Fibroblast of the conjunctiva (primary cell): ENCODE results near the gene SLC39A11.
A peak's percentile ranks its signal among the peaks of the same experiment; 100 is the strongest.
"Not testable (repeated sequence)": the region's sequence is repeated elsewhere in the genome, so short reads cannot be mapped to it uniquely, and the experiment has no call there.

Source experiments
- DNase-seq: peaks from one replicate; pipeline ENCODE4 v3.0.0-alpha.2; 2010; ENCODE audit warnings: low read depth

Gene SLC39A11, protein sequence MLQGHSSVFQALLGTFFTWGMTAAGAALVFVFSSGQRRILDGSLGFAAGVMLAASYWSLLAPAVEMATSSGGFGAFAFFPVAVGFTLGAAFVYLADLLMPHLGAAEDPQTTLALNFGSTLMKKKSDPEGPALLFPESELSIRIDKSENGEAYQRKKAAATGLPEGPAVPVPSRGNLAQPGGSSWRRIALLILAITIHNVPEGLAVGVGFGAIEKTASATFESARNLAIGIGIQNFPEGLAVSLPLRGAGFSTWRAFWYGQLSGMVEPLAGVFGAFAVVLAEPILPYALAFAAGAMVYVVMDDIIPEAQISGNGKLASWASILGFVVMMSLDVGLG

GRCh38 chr17:73092523-73093135 lies at the start of gene SLC39A11:
SLC39A11 (minus strand) TSS chr17:73092688; CDS start chr17:73088764, 3,924 bp downstream.
- peak; percentile 81 for DNase-seq

DNA sequence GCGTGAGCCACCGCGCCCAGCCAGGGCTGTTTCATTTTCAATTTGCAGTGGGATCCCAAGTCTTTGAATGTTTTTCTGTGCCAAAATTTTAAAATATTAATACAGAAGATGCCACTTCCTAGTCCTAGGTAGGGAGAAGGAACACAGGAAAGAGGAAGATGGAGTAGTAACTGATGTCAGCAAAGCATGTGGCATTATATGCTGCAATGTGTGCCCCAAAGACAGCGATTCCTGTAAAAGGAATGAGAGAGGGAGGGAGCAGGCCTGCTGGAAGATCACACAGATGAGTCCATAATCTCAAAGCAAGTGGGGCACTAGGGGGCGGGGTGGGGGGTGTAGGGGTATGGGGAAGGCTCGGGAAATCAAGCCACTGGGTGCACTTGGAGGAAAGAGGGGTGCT lies 48.9 kb upstream of the SLC39A11 start:
- no peak for DNase-seq

- no peak for DNase-seq
These were observed 48.1 kb upstream of the SLC39A11 start for GRCh38 chr17:73140566-73140965.

DNA sequence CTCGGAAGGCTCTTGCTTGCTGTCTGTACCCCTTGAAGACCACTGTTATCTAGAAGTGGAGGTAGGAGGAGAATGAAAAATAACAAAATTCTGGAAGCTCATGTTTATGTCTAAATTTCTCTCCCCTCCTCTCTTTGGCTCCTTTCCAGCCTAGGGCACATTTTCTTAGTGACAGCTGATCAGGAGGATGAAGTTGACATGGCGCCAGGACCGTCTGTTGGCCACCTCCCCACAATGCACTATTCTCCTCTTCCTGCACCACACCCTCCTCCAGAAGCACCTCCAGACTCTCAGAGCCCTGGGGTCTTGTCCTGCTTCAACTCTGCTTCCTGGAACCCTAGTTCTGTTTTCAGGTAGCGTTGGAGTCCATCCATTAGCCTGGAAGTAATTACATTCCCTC lies 46.8 kb upstream of the SLC39A11 start:
- DNase-seq, result no peak

DNA sequence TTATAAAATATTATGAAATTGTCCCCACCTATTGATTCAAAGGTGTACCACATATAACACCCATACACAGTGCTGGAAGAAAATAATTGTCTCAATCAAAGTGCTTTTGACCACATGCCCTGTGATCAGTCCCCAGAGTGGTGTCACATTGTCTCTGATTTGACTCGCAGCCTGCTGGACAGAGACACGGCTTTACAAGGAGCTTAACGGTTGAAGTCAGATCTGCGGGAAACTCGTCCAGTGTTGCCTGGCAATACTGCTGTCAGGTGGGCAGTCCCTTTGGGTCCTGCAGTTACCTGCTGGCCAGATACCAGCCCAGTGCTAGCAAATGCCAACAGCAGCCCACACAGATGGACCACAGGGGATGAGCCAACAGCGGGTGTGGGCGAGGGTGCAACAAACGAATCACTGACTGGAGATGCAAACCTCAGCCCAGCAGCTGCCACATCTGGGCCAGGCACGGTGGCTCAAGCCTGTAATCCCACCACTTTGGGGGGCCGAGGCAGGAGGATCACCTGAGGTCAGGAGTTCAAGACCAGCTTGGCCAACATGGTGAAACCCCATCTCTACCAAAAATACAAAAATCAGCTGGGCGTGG lies 46.2 kb upstream of the SLC39A11 start:
- DNase-seq, result no peak

DNA sequence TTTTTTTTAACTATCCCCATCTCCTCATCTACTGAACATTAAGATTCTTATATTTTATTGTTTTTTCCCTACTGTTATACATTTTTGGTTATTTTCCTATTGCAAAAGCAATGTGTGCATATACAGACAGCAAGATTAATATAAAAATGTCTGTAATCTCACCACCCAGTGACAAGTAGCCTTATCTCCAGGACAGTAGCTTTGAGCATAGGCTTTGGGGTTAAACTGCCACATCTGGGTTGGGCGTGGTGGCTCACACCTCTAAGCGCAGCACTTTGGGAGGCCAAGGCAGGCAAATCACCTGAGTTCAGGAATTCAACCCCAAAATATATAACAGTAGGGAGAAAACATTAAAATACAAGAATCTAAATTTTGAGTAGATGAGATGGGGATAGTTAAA lies 44.9 kb upstream of the SLC39A11 start:
- DNase-seq, result no peak

GRCh38 chr17:73135766-73136165 lies 43.3 kb upstream of the SLC39A11 start:
- no peak for DNase-seq

DNA sequence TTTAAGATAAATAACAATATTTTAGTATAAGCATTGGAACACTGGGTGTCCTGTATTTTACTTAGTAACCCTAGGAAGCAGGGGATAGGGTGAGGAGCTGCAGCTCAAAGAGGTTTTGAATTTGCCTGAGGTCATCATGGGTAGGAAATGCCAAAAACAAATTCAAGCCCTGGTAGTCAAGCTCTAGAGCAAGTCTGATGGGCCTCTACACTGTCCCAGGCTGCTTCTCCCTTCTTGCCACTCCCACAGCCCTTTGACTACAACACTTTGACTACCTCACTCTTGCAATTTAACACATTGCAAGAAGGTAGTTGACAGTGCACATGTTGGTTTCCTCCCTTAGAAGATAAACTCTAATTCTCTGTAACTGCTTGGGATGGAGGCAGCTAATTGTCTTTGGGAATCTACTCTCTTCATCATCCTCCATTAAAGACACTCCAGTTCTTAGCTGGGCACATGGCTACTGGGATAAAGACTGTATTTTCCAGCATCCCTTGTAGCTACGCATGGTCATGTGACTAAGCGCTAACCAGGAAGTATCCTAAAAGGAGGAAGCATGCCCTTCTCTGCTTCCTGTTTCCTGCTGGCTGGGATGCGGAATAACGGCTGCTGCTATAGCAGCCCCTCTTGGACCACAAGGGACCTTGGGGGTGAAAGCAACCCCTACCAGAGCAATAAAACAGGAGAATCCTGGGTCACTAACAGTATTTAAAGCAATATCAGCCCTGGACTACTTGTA lies 41.6 kb upstream of the SLC39A11 start:
- no peak for DNase-seq

- DNase-seq, result no peak
These were observed 39.6 kb upstream of the SLC39A11 start for GRCh38 chr17:73132085-73132492.

- DNase-seq, result not testable (repeated sequence)
These were observed 39.0 kb upstream of the SLC39A11 start for GRCh38 chr17:73131439-73131838.

- no peak for DNase-seq
These were observed 38.5 kb upstream of the SLC39A11 start for GRCh38 chr17:73130977-73131376.

- no peak for DNase-seq
These were observed 36.0 kb upstream of the SLC39A11 start for GRCh38 chr17:73128496-73128895.

DNA sequence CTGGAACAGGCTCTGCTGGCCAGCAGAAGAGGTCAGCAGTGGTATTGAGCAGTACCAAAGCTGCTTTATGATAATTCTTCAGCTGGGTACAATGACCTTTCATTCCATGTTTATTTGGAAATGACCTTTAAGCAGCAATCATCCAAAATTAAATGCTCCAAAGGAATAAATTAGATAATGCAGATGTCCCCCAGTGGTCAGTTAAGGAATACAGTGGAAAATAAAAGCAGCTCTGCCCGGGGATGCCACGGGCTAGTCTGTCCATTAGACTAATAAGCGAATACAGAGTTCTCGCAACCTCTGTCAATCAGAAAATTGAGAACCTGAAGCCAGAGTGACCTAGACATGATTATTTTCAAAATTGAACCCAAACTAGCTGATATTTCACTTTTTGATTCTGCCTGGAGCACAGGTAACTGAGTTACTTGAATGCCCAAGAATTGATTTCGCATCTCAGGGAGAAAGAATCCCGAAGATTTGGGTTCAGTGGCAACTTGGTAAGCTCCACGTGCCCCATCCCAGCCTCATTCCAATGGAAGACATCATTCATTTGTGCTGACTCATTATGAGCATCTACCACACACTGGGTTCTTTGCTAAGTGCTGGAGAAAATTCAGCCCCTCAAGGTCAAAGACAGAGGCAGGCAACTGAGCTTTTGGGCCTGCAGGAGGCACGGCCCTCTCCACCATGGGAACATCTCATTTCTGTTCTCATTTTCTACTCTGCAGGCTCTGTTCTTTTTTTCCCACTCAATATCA lies 34.4 kb upstream of the SLC39A11 start:
- DNase-seq, result no peak

- no peak for DNase-seq
These were observed 31.3 kb upstream of the SLC39A11 start for GRCh38 chr17:73123606-73124320.

DNA sequence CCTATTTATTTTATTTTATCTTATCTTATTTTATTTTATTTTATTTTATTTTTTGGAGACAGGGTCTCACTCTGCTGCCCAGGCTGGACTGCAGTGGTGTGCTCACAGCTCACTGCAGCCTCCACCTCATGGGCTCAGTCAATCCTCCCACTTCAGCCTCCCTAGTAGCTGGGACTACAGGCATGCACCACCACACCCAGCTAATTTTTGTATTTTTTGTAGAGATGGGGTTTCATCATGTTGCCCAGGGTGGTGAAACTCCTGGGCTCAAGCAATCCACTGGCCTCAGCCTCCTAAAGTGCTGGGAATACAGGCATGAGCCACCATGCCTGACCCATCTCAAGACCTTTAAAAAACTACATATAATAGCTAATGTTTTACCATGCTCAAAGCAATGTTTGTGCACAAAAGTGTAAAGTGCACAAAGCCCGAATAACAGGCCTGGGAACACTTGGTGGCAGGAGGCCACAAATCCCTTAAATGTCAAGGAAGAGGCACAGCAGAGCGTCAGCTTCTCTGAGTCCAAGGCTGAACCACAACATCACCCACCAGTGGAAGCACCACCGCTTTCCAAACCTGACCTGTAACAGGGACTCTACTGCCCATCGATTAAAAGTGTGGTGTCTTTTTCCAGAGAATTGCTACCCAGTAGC lies 30.6 kb upstream of the SLC39A11 start:
- no peak for DNase-seq

GRCh38 chr17:73121506-73121905 lies 29.0 kb upstream of the SLC39A11 start:
- no peak for DNase-seq

- no peak for DNase-seq
These were observed 27.1 kb upstream of the SLC39A11 start for GRCh38 chr17:73119631-73120030.

DNA sequence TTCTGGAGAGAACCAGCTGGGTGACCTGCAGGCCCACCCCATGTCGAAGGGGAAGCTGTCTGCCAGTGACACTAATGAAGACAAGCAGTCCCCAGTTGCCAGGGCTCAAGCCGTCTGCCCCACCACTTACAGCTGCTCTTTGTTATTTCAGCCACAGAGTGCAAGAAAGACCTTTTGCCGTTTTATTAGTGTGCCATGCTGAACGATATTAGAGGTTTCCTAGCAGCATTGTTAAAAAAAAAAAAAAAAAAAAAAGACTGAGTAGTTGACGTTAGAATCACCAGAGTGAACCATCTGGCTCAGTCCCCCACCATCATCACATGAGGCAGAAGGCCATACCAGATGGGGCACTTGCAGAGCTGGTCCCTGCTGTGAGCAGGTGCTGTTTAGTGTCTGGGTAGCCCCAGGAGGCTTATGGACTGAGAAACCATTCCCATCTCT lies 26.5 kb upstream of the SLC39A11 start:
- no peak for DNase-seq

GRCh38 chr17:73118139-73118538 lies 25.7 kb upstream of the SLC39A11 start:
- no peak for DNase-seq

GRCh38 chr17:73112246-73112645 lies 19.8 kb upstream of the SLC39A11 start:
- DNase-seq, result no peak

GRCh38 chr17:73111386-73111785 lies 18.9 kb upstream of the SLC39A11 start:
- DNase-seq, result no peak
